GM23338 (cell line): ENCODE data around the gene BTNL9. TPM values are rescaled to one million over a fixed set of nuclear protein-coding genes. Genes with fewer than 3 reads are reported as not detected.

ENCODE experiments used
- ATAC-seq: fragments of 200-7000 bp; cut with Tn5 transposase; 3 replicates; pipeline ENCODE4 v1.9.1; 2020
- DNase-seq: peaks from one replicate; pipeline ENCODE4 v3.0.0-alpha.2; 2015; ENCODE audit warnings: low spot score
- H2AFZ ChIP-seq: fragments of 200-600 bp; sonication (generic); 2 replicates; pipeline ENCODE4 v1.8.0; 2016; ENCODE audit warnings: antibody characterized with exemption, mild to moderate bottlenecking, moderate library complexity
- H3F3A ChIP-seq: fragments of 200-600 bp; sonication (generic); replicated peaks from 2 replicates; pipeline ENCODE4 v1.8.0; 2017; ENCODE audit warnings: antibody characterized with exemption, mixed run types, low read depth
- H3K27ac ChIP-seq: fragments of 200-600 bp; sonication (generic); 2 replicates; pipeline ENCODE4 v1.6.1; 2016; ENCODE audit warnings: low read depth
- H3K27me3 ChIP-seq: fragments of 200-600 bp; sonication (generic); 2 replicates; pipeline ENCODE4 v1.8.0; 2016; ENCODE audit warnings: mild to moderate bottlenecking, mixed run types, moderate library complexity; ENCODE audit not compliant: insufficient read depth
- H3K36me3 ChIP-seq: fragments of 200-600 bp; sonication (generic); 2 replicates; pipeline ENCODE4 v1.8.0; 2016; ENCODE audit warnings: mild to moderate bottlenecking; ENCODE audit not compliant: insufficient read depth
- H3K4me1 ChIP-seq: fragments of 200-600 bp; sonication (generic); 2 replicates; pipeline ENCODE4 v1.8.0; 2016; ENCODE audit warnings: mild to moderate bottlenecking, moderate library complexity; ENCODE audit not compliant: insufficient read depth
- H3K4me2 ChIP-seq: fragments of 200-600 bp; sonication (generic); 2 replicates; pipeline ENCODE4 v1.7.1; 2017; ENCODE audit warnings: mixed run types
- H3K4me3 ChIP-seq: fragments of 200-600 bp; sonication (generic); 2 replicates; pipeline ENCODE4 v1.6.1; 2016; ENCODE audit warnings: mixed run types
- H3K79me2 ChIP-seq: fragments of 200-600 bp; sonication (generic); replicated peaks from 2 replicates; pipeline ENCODE4 v1.8.0; 2017; ENCODE audit warnings: mild to moderate bottlenecking; ENCODE audit not compliant: insufficient read depth
- H3K9me2 ChIP-seq: fragments of 200-600 bp; sonication (generic); 2 replicates; pipeline ENCODE4 v1.8.0; 2017; ENCODE audit not compliant: insufficient read depth
- H4K20me1 ChIP-seq: fragments of 200-600 bp; sonication (generic); replicated peaks from 2 replicates; pipeline ENCODE4 v1.8.0; 2017; ENCODE audit warnings: mild to moderate bottlenecking; ENCODE audit not compliant: insufficient read depth
- H3K27ac Mint-ChIP-seq: 2 replicates; pipeline ENCODE4 v1.8.0; 2020; ENCODE audit warnings: inconsistent platforms, mild to moderate bottlenecking, moderate library complexity, mixed read lengths
- H3K27me3 Mint-ChIP-seq: 3 replicates; pipeline ENCODE4 v1.8.0; 2022; ENCODE audit warnings: low read depth, mild to moderate bottlenecking, moderate library complexity, mixed read lengths, inconsistent platforms; ENCODE audit not compliant: insufficient read depth, poor library complexity
- H3K36me3 Mint-ChIP-seq: 3 replicates; pipeline ENCODE4 v1.8.0; 2021; ENCODE audit warnings: low read depth, mild to moderate bottlenecking, inconsistent platforms, moderate library complexity, mixed read lengths
- H3K4me1 Mint-ChIP-seq: 3 replicates; pipeline ENCODE4 v1.8.0; 2020; ENCODE audit warnings: mild to moderate bottlenecking, inconsistent platforms, mixed read lengths
- H3K4me3 Mint-ChIP-seq: 3 replicates; pipeline ENCODE4 v1.8.0; 2021; ENCODE audit warnings: moderate library complexity, mild to moderate bottlenecking, inconsistent platforms, mixed read lengths
- H3K9me3 Mint-ChIP-seq: 3 replicates; pipeline ENCODE4 v1.8.0; 2020; ENCODE audit warnings: moderate library complexity, mild to moderate bottlenecking, inconsistent platforms, mixed read lengths
- CREB1 ChIP-seq: fragments of 250-450 bp; sonication (Bioruptor Pico); IDR thresholded peaks from 2 replicates; pipeline ENCODE4 v1.5.0; 2020; ENCODE audit warnings: low read depth, mild to moderate bottlenecking, moderate library complexity
- CTCF ChIP-seq, 2 experiments: fragments of 200-600 bp in 1 of 2; sonication (generic) in 1 of 2; conservative IDR thresholded peaks; 2 replicates each; pipeline versions ENCODE4 v1.5.1 to v1.6.1; 2016 to 2017; ENCODE audit warnings: antibody characterized with exemption in 2 of 2, low read depth in 2 of 2, mild to moderate bottlenecking in 2 of 2, moderate library complexity in 1 of 2
- EZH2 ChIP-seq: fragments of 200-600 bp; sonication (generic); IDR thresholded peaks from one replicate; pipeline ENCODE4 v1.8.0; 2017; ENCODE audit warnings: antibody characterized with exemption, mild to moderate bottlenecking, low read depth; ENCODE audit not compliant: unreplicated experiment
- EZH2phosphoT487 ChIP-seq: fragments of 200-600 bp; sonication (generic); IDR thresholded peaks from one replicate; pipeline ENCODE4 v1.8.1; 2018; ENCODE audit warnings: antibody characterized with exemption; ENCODE audit not compliant: unreplicated experiment
- JUNB ChIP-seq: IDR thresholded peaks from one replicate; pipeline ENCODE4 v1.6.1; 2016; ENCODE audit warnings: antibody characterized with exemption; ENCODE audit not compliant: unreplicated experiment
- NANOG ChIP-seq: IDR thresholded peaks from 2 replicates; pipeline ENCODE4 v1.6.1; 2016; ENCODE audit warnings: antibody characterized with exemption, borderline replicate concordance
- POLR2AphosphoS5 ChIP-seq: IDR thresholded peaks from 2 replicates; pipeline ENCODE4 v1.6.1; 2016; ENCODE audit warnings: antibody characterized with exemption, low read depth
- REST ChIP-seq: IDR thresholded peaks from one replicate; pipeline ENCODE4 v1.6.1; 2018; ENCODE audit warnings: antibody characterized with exemption; ENCODE audit not compliant: unreplicated experiment
- ZNF114 ChIP-seq: fragments of 250-450 bp; sonication (Bioruptor Pico); IDR thresholded peaks from 2 replicates; pipeline ENCODE4 v1.5.0; 2020; ENCODE audit warnings: mild to moderate bottlenecking, moderate library complexity
- ZNF462 ChIP-seq: fragments of 250-450 bp; sonication (Bioruptor Pico); IDR thresholded peaks from 2 replicates; pipeline ENCODE4 v1.5.0; 2020; ENCODE audit warnings: mild to moderate bottlenecking, moderate library complexity
- polyA plus RNA-seq: library from polyadenylated mRNA; unstranded; fragments of >200 nt; fragmentation: Nextera tagmentation; extraction: Ambion mirVana; gene quantifications from 2 replicates; pipeline ENCODE4 v1.2.1, GENCODE V29; 2016
- total RNA-seq: library from RNA; depleted of rRNA; stranded (reverse); fragments of >200 nt; shearing (Covaris generic); gene quantifications from 2 replicates; pipeline ENCODE4 v1.2.3, GENCODE V29; 2014
- TF ChIP-seq, protein P1 (sequence below): IDR thresholded peaks from 2 replicates; pipeline ENCODE4 v1.6.1; 2016; ENCODE audit warnings: antibody characterized with exemption

BTNL9 gene
- total and polyA plus RNA-seq, 2 experiments from 2014 or later: 0.21 to 3.4 TPM

DNA sequence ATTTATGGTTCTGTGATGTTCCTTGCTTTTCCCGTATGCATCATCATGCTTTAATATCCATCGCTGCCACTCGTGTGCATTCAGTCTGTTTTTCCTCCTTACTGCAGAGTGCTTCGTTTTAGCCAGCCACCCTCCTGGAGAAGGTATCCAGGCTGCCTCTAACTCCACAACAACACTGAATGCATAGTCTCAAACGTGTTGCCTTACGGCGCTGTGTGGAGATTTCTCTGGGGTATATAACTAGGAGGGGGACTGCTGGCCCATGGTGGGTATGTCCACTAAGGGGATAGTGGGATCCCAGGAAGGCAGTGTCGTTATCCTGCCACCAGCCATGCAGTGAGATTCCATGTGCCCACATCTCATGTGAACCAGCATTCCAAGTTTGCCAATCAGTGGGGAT is 16.4 kb downstream of the BTNL9 start:
- Histone ChIP-seq H3K36me3 (no peaks in the 10 kb centered on the region), H3K4me1 (peaks cover 22% of the 10 kb centered on the region), H4K20me1 (peaks cover 11% of the 10 kb centered on the region), H3K79me2 (no peaks in the 10 kb centered on the region), H3K27ac (no peak overlapping the region), H3K27me3 (peaks cover 100% of the 10 kb centered on the region), H3K9me2 (no peaks in the 10 kb centered on the region), H3F3A (0 out of 2 replicates have a peak, but pooled peaks cover 9% of the 10 kb centered on the region), H2AFZ (no peak overlapping the region), H3K4me2 (no peak overlapping the region), H3K4me3 (no peak overlapping the region)
- DNase-seq (no peak), ATAC-seq (no peak)
- no peaks in the 10 kb centered on the region; the same call in 2 of the 3 replicates for H3K36me3 Mint-ChIP-seq
- TF ChIP-seq POLR2AphosphoS5 (no peak), NANOG (no peak), ZNF114 (CRISPR knock-in tag) (no peak), EZH2 (no peak), EZH2phosphoT487 (no peak), CREB1 (CRISPR knock-in tag) (no peak), ZNF462 (CRISPR knock-in tag) (no peak), REST (no peak), JUNB (no peak), CTCF (conservative IDR thresholded peaks at IDR 0.05; ENCODE audit: low read depth in 2 of 2) (no peak)
- TF ChIP-seq, protein P1, sequence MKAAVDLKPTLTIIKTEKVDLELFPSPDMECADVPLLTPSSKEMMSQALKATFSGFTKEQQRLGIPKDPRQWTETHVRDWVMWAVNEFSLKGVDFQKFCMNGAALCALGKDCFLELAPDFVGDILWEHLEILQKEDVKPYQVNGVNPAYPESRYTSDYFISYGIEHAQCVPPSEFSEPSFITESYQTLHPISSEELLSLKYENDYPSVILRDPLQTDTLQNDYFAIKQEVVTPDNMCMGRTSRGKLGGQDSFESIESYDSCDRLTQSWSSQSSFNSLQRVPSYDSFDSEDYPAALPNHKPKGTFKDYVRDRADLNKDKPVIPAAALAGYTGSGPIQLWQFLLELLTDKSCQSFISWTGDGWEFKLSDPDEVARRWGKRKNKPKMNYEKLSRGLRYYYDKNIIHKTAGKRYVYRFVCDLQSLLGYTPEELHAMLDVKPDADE: no peak
- H3K27ac Mint-ChIP-seq: no peak overlapping the region
- no peaks in the 10 kb centered on the region; the same call in 1 of the 3 replicates for H3K9me3 Mint-ChIP-seq
- no peak overlapping the region for H3K4me3 Mint-ChIP-seq
- peaks cover 92% of the 10 kb centered on the region for H3K27me3 Mint-ChIP-seq
- peaks cover 21% of the 10 kb centered on the region for H3K4me1 Mint-ChIP-seq
